GM18867 (cell line): ENCODE data around the gene TBC1D22A.

Source experiments
- ATAC-seq: cut with Tn5 transposase; IDR thresholded peaks from one replicate; pipeline ENCODE4 v1.9.1; 2021; ENCODE audit warnings: mild to moderate bottlenecking, moderate library complexity; ENCODE audit not compliant: unreplicated experiment

The TBC1D22A gene

DNA sequence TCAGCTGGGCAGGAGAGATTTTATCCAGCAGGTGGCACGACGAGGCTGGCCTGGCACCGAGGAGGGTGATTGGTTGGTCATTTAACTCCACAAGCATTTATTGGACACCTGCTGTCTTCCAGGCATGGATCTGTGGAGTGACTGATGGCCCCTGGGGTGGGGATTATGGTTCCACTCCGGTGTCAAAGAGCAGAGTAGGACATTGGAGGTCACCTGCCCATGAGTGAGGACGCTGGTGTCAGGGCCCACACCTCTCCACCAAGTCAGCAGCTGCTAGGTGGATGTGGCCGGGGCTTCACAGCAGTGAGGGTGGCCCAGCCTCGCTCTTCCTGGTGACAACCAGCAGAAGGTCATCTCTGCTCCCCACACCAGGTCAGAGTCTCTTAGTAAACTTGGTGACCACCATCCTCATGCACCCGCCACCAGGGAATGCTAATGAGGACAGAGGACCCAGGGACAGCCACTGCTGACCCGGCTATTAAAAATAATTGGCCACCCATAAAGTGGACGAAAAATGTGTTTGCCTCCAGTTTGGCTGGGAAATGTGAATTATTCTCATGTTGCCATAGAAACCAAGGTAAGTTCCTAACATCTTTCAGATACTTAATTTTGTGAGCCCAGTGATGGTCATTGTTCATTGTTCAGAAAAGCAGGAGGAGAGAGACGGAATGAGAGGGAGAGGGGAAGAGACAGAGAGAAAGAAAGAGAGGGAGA lies 428.7 kb downstream of the TBC1D22A start:
- ATAC-seq = no peak

DNA sequence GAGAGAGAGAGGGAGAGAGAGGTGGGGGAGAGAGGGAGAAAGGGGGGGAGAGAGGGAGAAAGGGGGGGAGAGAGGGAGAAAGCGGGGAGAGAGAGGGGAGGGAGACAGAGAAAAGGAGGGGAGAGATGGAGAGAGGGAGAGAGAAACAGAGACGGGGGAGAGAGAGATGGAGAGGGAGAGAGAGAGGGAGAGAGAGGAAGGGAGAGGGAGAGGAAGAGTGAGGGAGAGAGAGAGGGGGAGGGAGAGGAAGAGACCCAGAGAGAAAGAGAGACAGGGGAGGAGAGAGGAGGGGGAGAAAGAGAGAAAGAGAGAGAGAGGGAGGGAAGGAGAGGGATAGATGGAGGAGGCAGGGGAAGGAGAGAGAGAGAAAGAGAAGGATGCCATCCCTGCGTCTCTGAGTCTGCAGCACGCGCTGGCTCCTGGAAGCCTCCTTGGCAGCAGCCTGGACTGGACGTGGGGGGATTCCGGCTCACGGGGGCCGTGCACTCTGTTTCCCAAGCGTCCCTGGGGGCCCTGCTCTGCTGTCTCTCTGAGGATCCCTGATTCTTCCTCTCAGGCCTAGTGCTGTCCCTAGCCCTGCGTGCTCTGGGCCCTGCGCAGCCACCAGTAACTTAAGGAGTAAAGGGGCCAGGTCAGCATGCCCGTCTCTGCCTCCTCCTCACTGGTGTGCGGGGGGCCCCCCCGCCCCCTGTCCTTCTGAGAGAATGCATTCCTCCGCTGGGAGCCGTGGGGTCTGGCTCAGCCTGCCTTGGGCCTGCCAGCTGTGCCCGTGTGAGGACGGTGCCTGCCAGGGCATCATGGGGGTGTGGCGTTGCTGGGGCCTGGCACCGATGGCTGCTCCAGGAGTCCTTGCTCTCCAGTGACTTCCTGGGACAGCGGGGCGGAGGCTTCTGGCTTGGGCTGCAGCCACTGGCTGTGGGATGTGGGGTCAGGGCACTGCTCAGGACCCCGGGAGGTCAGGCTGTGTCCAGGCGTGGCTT lies 429.5 kb downstream of the TBC1D22A start:
- no peak for ATAC-seq

GRCh38 chr22:47192651-47193437 lies 430.4 kb downstream of the TBC1D22A start:
- no peak for ATAC-seq

DNA sequence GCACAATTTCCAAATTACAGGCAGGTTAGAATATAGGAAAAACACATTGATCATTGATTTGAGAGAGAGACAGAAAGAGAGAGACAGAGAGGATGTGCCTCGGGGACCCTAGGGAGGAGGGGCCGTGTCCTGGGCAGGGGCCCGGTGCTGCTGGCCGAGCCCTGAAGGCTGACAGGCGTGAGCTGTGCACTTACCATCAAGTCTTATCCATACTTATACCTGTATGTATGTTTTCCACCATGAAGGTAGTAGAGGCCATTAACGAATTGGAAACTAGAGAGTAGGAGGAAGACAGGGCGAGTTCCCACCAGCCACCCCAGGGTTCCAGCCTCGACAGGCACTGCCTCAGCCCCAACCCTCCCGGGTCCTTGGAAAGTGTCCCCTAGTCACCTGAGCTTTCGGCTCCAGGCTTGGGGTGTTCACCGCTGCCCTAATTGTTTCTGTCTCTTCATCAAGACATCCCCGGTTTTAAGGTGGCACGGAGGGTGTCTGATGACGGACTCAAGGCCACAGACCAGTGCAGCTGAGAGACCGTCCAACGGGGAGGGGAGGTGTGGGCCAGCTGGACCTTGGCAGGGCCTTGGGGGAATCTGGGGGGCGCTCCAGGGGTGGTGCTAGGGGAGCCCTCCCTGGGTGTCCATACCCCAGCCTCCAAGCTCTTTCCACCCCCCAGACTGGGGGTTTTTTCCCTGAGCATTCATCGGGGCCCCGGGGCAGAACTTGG lies 431.3 kb downstream of the TBC1D22A start:
- no peak for ATAC-seq

- ATAC-seq = no peak
These were observed 432.2 kb downstream of the TBC1D22A start for GRCh38 chr22:47194476-47195155.

DNA sequence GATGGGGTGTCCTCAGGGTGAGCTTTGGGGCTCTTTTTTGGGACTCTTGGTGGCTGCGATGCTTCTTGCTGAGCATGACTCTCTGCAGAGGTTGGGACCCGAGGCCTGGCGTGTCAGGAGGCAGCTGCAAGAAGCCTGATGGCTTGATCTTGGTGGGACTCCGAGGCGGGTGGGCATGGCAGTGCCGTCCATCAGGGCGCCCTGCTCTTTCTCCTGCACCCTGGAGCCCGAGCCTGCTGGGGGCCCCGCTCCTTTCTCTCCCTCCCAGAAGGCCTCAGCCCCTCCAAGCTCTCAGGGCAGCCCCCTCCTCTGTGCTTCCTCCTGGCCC lies 432.7 kb downstream of the TBC1D22A start:
- ATAC-seq = no peak

DNA sequence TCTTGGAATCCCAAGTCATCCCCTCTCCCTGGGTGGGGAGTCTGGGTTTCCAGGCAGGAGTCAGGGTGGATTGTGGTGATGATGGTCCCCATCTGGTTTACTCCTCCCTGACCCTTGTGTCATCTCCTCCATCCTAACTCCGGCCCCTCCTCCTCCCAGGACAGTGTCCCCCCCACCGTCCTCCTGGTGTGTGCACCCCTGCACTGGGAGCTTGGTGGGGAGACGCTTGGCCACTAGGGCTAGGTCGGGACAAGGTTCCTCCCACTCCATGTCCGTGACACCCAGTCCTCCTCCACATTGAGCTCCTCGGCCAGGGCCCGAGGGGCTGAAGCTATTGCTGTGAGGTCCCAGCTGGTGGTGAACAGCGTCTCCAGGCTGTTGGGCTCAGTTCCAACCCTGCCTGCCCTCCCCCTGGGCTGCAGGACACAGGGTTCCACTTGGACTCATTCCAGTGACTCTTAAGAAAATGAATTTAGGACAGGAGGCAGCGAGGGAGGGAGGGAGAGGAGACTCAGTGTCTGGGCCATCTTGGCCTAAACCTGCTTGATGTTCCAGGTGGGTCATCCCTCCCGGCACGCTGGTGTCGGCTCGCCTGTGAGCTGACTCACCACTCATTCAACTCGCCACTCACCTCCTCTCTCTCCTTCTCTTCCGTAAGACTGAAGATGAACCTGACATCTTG lies 433.2 kb downstream of the TBC1D22A start:
- no peak for ATAC-seq

DNA sequence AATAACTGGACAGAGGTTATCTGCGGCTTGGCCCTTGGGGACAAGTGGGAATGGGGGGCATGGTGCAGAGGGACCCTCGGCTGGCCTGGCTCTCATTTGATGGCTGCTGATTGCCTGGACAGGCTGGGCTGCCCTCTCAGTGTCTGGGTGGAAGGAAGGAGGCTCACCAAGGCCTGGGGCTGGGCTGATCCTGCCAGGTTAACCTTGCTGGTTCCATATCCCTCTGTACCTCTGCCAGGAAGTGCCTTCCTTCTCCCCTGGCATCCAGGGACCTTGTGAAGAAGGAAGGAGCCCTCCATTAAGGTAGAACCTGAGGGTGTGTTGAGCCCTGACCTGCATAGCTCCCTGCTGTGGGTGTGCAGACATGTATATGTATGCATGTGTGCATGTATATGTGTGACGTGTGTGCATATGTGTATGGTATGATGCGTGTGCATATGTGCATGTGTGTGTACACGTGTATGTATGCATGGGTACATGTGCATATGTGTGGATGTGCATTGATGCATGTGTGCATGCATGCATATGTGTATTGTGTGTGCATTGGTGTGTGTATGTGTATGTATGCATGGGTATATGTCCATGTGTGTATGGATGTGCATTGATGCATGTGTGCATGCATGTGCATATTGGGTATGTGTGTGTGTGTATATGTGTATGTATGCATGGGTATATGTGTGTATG lies 433.9 kb downstream of the TBC1D22A start:
- ATAC-seq = no peak

DNA sequence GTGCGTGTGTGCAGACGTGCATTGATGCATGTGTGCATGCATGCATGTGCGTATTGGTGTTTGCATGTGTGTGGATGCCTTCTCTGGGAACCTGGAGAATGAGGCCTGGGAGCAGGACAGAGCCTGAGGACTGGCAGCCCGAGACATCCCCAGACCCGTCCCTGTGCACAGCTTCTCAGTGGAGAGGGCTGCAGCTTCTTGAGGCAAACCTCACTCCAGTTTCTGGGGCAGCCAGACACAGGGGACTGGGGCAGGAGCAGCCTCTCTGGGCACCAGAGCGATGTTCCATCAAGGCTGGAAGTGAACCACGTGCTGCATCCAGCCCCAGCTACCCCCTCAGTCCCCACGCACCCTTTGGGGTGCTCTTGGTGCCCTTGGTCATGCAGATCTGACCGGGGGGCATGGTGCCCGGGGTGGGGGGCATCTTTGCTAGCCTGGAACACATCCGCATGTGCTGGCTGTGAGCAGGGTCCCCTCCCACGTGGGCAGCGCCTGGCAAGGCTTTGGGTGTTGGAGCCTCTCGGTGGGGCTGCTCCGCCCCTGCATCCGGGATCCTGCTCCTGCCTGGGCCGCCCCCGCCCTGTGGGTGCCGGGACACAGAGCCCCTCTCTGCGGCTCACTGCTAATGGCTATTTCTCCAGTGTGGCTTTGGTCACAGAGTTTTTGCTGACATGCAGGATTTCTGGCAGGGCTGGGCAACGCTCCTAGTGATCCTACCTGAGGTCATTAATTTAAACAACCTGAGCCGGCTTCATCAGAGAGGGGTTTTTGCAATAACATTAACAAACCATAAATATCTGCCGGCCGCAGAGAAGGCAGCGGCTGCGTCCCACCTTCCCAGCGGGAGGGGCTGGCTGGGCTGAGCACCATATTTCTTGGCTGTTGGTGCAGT lies 434.7 kb downstream of the TBC1D22A start:
- ATAC-seq = no peak

DNA sequence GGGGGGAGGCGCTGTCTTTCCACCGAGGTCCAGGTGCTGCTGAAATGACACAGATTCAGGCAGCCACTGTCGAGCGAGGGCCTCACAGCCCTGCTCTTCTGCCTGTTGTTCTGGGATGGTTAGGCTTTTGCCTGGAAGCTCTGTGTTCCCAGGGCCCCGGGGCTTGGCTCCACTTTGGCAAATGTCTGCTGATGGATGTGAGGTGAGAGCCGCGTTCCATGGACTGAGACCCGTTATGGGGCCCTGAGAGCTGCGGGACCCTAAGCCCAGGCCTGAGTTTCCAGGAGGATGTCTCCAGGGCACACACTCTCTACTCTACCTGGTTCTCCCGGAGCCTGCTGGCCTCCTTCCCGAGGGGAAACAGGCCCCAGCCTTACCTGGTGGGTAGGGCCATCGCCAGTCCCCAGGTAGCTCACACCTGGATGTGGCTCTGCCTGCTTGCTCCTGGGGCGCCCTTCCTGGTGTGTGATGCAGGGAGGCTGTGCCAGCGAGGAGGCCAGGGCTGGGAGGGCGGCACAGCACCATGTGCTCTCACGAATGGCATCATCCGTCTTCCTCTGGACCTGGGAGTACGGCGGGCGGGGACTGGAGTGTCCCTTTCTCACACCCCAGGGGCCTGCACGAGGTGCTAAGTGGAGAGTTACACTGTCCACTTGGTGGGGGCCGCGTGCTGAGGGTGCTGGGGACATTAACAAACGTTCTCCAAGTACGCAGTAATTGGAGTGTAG lies 435.5 kb downstream of the TBC1D22A start:
- no peak for ATAC-seq

DNA sequence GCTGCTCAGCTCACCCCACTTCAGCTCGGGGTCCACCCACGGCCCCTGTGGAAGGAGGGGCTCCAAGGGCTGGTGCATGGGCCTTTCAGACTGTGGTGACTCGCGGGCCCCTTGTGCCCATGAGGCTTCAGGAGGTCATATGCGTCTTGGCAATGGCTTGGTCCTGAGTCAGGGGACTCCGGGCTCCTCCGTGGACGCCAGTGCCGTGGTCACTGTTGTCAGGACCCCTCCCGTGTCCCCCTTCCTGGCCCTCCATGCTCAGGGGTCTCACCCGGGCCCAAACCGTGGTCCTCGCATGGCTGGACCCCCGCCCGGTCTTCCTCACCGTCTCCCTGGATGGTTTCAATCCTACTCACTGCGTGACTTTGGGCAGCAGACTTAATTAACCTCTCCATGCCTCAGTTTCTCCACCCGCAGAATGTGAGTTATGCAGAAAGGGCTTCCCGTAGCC lies 436.4 kb downstream of the TBC1D22A start:
- ATAC-seq = no peak

DNA sequence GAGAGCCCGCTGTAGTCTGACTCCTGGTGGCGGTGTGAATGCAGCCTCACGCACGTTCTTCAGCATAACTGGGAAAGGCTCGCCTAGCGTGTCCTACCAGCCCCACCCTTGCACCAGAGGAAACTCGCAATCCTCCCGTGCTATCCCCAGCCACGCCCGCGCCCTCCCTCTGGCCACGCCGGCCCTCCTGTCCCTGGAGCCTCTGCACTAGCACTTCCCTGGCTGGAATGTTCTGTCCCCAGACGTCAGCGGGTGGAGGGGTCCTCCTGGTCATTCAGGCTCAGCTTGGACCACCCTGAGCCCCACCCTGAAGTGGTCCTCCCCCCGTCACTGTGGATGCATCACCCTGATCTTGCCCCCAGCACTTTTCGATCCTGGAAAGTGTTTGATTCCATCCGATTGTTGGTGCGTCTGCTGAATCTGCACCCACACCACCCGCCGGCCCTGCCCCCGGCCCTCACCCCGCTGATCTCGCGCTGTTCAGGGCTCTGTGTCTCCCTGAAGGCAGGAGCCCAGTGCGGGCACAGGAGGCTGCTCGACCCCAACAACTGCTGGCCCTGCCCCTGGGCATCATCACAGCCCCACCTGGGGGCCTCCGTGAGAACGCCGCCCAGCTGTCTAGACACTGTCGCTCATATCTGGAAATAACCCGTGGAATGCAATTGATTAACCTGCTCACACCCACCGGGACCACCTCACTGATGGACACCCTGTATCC lies 437.0 kb downstream of the TBC1D22A start:
- no peak for ATAC-seq

GRCh38 chr22:47199979-47200272 lies 437.5 kb downstream of the TBC1D22A start:
- no peak for ATAC-seq

GRCh38 chr22:47200273-47201051 lies 438.0 kb downstream of the TBC1D22A start:
- no peak for ATAC-seq

DNA sequence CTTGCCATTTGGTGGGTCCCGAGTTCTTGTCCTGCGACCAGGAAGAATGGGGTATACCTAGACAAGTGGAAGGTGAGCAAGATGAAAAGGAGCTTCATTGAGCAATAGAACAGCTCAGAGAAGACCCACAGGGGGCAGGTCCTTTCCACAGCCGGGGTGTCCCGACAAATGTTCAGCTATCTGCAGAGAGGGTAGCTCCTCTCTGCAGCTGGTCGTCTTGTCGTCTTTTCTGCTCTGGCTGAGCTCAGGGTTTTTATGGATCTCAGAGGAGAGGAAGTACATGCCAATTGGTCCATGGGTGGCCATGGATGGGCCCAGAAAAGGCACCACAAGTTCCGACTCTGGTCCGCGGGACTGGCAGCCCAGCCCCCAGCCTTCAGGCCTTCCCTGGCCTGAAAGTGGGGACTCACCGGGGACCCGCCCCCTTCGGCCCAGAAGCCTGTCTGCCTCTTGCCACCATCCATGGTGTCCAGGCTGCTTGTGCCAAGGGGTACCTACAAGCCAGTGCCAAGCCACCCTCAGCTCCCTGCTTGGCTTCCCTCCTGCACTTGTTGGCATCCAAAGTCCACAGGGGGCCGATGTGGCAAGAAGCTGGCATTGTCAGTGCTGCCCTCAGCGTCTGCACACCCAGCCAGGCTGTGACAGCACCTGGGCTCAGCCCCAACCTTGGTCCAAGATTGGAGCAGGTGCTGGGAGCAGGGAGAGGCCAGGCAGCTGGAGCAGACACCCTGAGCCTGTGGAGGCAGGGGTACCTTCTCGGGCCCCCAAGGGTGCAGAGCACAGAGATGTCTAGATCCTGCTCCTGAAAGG lies 438.9 kb downstream of the TBC1D22A start:
- no peak for ATAC-seq
